ENCODE data around the gene NUDT16L1. TPM values are rescaled to one million over a fixed set of nuclear protein-coding genes. Genes with fewer than 3 reads are reported as not detected.

NUDT16L1 gene
- polyA plus RNA-seq, 1 donor from 2014 or later, result 125 TPM

DNA sequence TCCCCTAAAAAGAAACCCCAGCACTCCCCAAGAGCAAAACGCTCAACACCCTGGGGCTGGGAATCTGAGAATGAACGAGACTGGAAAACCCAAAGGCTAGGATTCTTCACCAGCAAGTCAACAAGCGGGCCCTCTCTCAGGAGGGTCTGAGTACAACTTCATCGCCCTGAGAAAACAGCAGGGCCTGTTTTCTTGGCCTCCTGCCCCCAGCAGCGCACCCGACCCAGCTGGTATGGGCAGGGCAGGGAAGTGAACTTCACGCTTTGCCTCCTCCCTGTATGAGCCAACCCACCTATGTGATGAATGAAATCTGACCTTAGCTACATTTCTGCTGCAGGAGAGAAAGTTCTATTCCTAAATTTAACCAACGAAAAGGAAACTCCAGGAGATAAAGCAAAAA lies 11.1 kb downstream of the NUDT16L1 start:
- H3K9me2 ChIP-seq (ENCODE audit: insufficient read depth, low read length), result no peaks in the 10 kb centered on the region
- no peaks in the 10 kb centered on the region for H4K20me1 ChIP-seq (ENCODE audit: insufficient read depth)
- no peaks in the 10 kb centered on the region for H3F3A ChIP-seq (ENCODE audit: insufficient read depth, low read length, poor library complexity, severe bottlenecking)
- H3K4me3 ChIP-seq (ENCODE audit: low read length), result no peak overlapping the region
- no peaks in the 10 kb centered on the region for H3K9me3 ChIP-seq (ENCODE audit: low read length)
- no peaks in the 10 kb centered on the region for H3K27me3 ChIP-seq (ENCODE audit: insufficient read depth, low read depth, low read length)
- no peak overlapping the region for H3K27ac ChIP-seq (ENCODE audit: low read length)
- no peaks in the 10 kb centered on the region for H3K79me2 ChIP-seq (replicated peaks; ENCODE audit: insufficient read depth, low read length)
- TF ChIP-seq EP300 (conservative IDR thresholded peaks at IDR 0.05; ENCODE audit: poor library complexity, severe bottlenecking), result no peak
- no peak for TF ChIP-seq POLR2AphosphoS5 (IDR thresholded peaks at IDR 0.05)
- no peak for TF ChIP-seq MXI1 (conservative IDR thresholded peaks at IDR 0.05; ENCODE audit: poor library complexity, severe bottlenecking)
- TF ChIP-seq EZH2 (IDR thresholded peaks at IDR 0.05; ENCODE audit: borderline replicate concordance, insufficient read depth, low read length, poor library complexity, severe bottlenecking), result no peak
- no peak for TF ChIP-seq RAD21 (conservative IDR thresholded peaks at IDR 0.05)
- no peak for TF ChIP-seq REST (IDR thresholded peaks at IDR 0.05; ENCODE audit: borderline replicate concordance)
- TF ChIP-seq SMC3 (conservative IDR thresholded peaks at IDR 0.05; ENCODE audit: poor library complexity), result no peak
- TF ChIP-seq, protein P1, sequence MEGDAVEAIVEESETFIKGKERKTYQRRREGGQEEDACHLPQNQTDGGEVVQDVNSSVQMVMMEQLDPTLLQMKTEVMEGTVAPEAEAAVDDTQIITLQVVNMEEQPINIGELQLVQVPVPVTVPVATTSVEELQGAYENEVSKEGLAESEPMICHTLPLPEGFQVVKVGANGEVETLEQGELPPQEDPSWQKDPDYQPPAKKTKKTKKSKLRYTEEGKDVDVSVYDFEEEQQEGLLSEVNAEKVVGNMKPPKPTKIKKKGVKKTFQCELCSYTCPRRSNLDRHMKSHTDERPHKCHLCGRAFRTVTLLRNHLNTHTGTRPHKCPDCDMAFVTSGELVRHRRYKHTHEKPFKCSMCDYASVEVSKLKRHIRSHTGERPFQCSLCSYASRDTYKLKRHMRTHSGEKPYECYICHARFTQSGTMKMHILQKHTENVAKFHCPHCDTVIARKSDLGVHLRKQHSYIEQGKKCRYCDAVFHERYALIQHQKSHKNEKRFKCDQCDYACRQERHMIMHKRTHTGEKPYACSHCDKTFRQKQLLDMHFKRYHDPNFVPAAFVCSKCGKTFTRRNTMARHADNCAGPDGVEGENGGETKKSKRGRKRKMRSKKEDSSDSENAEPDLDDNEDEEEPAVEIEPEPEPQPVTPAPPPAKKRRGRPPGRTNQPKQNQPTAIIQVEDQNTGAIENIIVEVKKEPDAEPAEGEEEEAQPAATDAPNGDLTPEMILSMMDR (IDR thresholded peaks at IDR 0.05; ENCODE audit: poor library complexity, severe bottlenecking), result no peak
- TF ChIP-seq TAF1 (IDR thresholded peaks at IDR 0.05; ENCODE audit: low read depth), result no peak
- no peak overlapping the region for H3K4me2 ChIP-seq (ENCODE audit: low read length)
- H3K36me3 ChIP-seq (ENCODE audit: insufficient read depth, low read length), result no peaks in the 10 kb centered on the region
- H2AFZ ChIP-seq (ENCODE audit: low read depth, low read length), result no peak overlapping the region
- H3K9ac ChIP-seq (ENCODE audit: low read length), result no peak overlapping the region

DNA sequence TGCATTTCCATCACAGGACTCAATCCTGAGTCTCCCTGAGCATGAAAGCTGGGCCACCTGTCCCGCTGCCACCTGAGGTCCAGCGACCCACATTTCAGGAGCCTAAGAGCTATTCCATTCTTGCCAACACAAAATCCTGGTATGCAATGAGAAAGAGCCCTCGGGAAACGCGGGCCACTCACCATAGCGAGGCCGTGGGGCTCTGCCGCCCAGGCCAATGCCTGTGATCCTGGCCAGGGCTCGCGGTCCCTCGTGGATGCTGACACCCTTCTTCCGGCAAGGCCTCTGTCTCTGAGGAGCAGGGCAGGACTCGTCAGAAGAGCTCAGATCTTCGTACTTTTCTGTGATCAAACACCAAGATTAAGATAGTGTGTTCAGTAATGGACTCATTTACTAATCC lies 11.6 kb downstream of the NUDT16L1 start:
- no peak overlapping the region for H3K4me3 ChIP-seq (ENCODE audit: low read length)
- H3K27ac ChIP-seq (ENCODE audit: low read length), result no peak overlapping the region
- H3K9me3 ChIP-seq (ENCODE audit: low read length), result no peaks in the 10 kb centered on the region
- TF ChIP-seq MXI1 (conservative IDR thresholded peaks at IDR 0.05; ENCODE audit: poor library complexity, severe bottlenecking) (no peak), RAD21 (conservative IDR thresholded peaks at IDR 0.05) (no peak), POLR2AphosphoS5 (IDR thresholded peaks at IDR 0.05) (no peak)
- TF ChIP-seq, protein P1 (IDR thresholded peaks at IDR 0.05; ENCODE audit: poor library complexity, severe bottlenecking), result no peak
- no peak overlapping the region for H2AFZ ChIP-seq (ENCODE audit: low read depth, low read length)
- H3K4me2 ChIP-seq (ENCODE audit: low read length), result no peak overlapping the region
- H3K27me3 ChIP-seq (ENCODE audit: insufficient read depth, low read depth, low read length), result no peaks in the 10 kb centered on the region
- no peaks in the 10 kb centered on the region for H3F3A ChIP-seq (ENCODE audit: insufficient read depth, low read length, poor library complexity, severe bottlenecking)
- H3K36me3 ChIP-seq (ENCODE audit: insufficient read depth, low read length), result no peaks in the 10 kb centered on the region
- no peaks in the 10 kb centered on the region for H4K20me1 ChIP-seq (ENCODE audit: insufficient read depth)
- H3K9ac ChIP-seq (ENCODE audit: low read length), result no peak overlapping the region
- H3K9me2 ChIP-seq (ENCODE audit: insufficient read depth, low read length), result no peaks in the 10 kb centered on the region
- no peaks in the 10 kb centered on the region for H3K79me2 ChIP-seq (replicated peaks; ENCODE audit: insufficient read depth, low read length)
